GM12874 (cell line): ENCODE measurements around the gene HNF1A.

Source experiments
- CTCF ChIP-seq: IDR thresholded peaks from 2 replicates; pipeline ENCODE4 v1.5.1; 2011; ENCODE audit warnings: low read depth, mild to moderate bottlenecking, control low read depth, low read length, moderate library complexity; ENCODE audit not compliant: insufficient read depth

The HNF1A gene

GRCh38 chr12:121034616-121035305 is 56.4 kb downstream of the HNF1A start:
- no peak for TF ChIP-seq CTCF

- TF ChIP-seq CTCF: no peak
Measured at GRCh38 chr12:121036810-121037326, 58.5 kb downstream of the HNF1A start.

GRCh38 chr12:121038861-121039668 is 60.7 kb downstream of the HNF1A start, which contains the start of gene OASL:
Gene OASL, minus strand, starts transcription at chr12:121039246. Its CDS starts 275 bp downstream, at chr12:121038971.
- no peak for TF ChIP-seq CTCF

GRCh38 chr12:121043067-121043466 is 64.7 kb downstream of the HNF1A start:
- no peak for TF ChIP-seq CTCF

- TF ChIP-seq CTCF: no peak
Measured at GRCh38 chr12:121048442-121048841, 70.1 kb downstream of the HNF1A start.

GRCh38 chr12:121050725-121051124 is 72.4 kb downstream of the HNF1A start:
- no peak for TF ChIP-seq CTCF
